ENCODE data around the gene B3GNT8. TPM values are rescaled to one million over a fixed set of nuclear protein-coding genes. Genes with fewer than 3 reads are reported as not detected.
"Not testable (repeated sequence)": the region's sequence is repeated elsewhere in the genome, so short reads cannot be mapped to it uniquely, and the experiment has no call there.

The B3GNT8 gene
- total RNA-seq, 1 donor from 2014 or later: 10.7 TPM

GRCh38 chr19:41411100-41411967, 15.8 kb downstream of the B3GNT8 start:
- H3K4me3 Mint-ChIP-seq (ENCODE audit: unreplicated experiment): no peak overlapping the region
- peaks cover 6% of the 10 kb centered on the region for H3K27me3 Mint-ChIP-seq (ENCODE audit: unreplicated experiment)
- no peaks in the 10 kb centered on the region for H3K9me3 Mint-ChIP-seq (ENCODE audit: unreplicated experiment)
- no peak for TF ChIP-seq CTCF (IDR thresholded peaks at IDR 0.05; ENCODE audit: unreplicated experiment)
- H3K36me3 Mint-ChIP-seq (ENCODE audit: low read depth, unreplicated experiment): peaks cover 31% of the 10 kb centered on the region
- H3K27ac Mint-ChIP-seq (ENCODE audit: unreplicated experiment): peak overlapping the region; percentile 52
- H3K4me1 Mint-ChIP-seq (ENCODE audit: unreplicated experiment): peaks cover 14% of the 10 kb centered on the region
- DNase-seq (ENCODE audit: low spot score): no peak

- peak overlapping the region; percentile 52 for H3K27ac Mint-ChIP-seq (ENCODE audit: unreplicated experiment)
- peak overlapping the region; percentile 31 for H3K4me3 Mint-ChIP-seq (ENCODE audit: unreplicated experiment)
- peaks cover 31% of the 10 kb centered on the region for H3K36me3 Mint-ChIP-seq (ENCODE audit: low read depth, unreplicated experiment)
- no peaks in the 10 kb centered on the region for H3K9me3 Mint-ChIP-seq (ENCODE audit: unreplicated experiment)
- DNase-seq (ENCODE audit: low spot score): no peak
- peaks cover 14% of the 10 kb centered on the region for H3K4me1 Mint-ChIP-seq (ENCODE audit: unreplicated experiment)
- no peak for TF ChIP-seq CTCF (IDR thresholded peaks at IDR 0.05; ENCODE audit: unreplicated experiment)
- peaks cover 6% of the 10 kb centered on the region for H3K27me3 Mint-ChIP-seq (ENCODE audit: unreplicated experiment)
Measured at GRCh38 chr19:41410336-41411054, 16.7 kb downstream of the B3GNT8 start.

GRCh38 chr19:41409288-41409687, 17.9 kb downstream of the B3GNT8 start:
- peak overlapping the region; percentile 61 for H3K27ac Mint-ChIP-seq (ENCODE audit: unreplicated experiment)
- H3K4me1 Mint-ChIP-seq (ENCODE audit: unreplicated experiment): peaks cover 18% of the 10 kb centered on the region
- no peak for TF ChIP-seq CTCF (IDR thresholded peaks at IDR 0.05; ENCODE audit: unreplicated experiment)
- DNase-seq (ENCODE audit: low spot score): no peak
- no peaks in the 10 kb centered on the region for H3K9me3 Mint-ChIP-seq (ENCODE audit: unreplicated experiment)
- H3K27me3 Mint-ChIP-seq (ENCODE audit: unreplicated experiment): peaks cover 4% of the 10 kb centered on the region
- H3K4me3 Mint-ChIP-seq (ENCODE audit: unreplicated experiment): no peak overlapping the region
- H3K36me3 Mint-ChIP-seq (ENCODE audit: low read depth, unreplicated experiment): peaks cover 28% of the 10 kb centered on the region

GRCh38 chr19:41408846-41409245, 18.3 kb downstream of the B3GNT8 start:
- not testable (repeated sequence) for H3K4me3 Mint-ChIP-seq (ENCODE audit: unreplicated experiment); H3K9me3 Mint-ChIP-seq (ENCODE audit: unreplicated experiment); DNase-seq (ENCODE audit: low spot score); H3K27ac Mint-ChIP-seq (ENCODE audit: unreplicated experiment); H3K27me3 Mint-ChIP-seq (ENCODE audit: unreplicated experiment)
- Mint-ChIP-seq H3K4me1 (ENCODE audit: unreplicated experiment) (peaks cover 18% of the 10 kb centered on the region), H3K36me3 (ENCODE audit: low read depth, unreplicated experiment) (peaks cover 23% of the 10 kb centered on the region)

GRCh38 chr19:41408256-41408655, 18.9 kb downstream of the B3GNT8 start:
- Mint-ChIP-seq H3K36me3 (ENCODE audit: low read depth, unreplicated experiment) (peaks cover 17% of the 10 kb centered on the region), H3K4me1 (ENCODE audit: unreplicated experiment) (peaks cover 18% of the 10 kb centered on the region), H3K27ac (ENCODE audit: unreplicated experiment) (no peak overlapping the region), H3K4me3 (ENCODE audit: unreplicated experiment) (no peak overlapping the region), H3K27me3 (ENCODE audit: unreplicated experiment) (peaks cover 5% of the 10 kb centered on the region), H3K9me3 (ENCODE audit: unreplicated experiment) (no peaks in the 10 kb centered on the region)
- no peak for DNase-seq (ENCODE audit: low spot score)
- TF ChIP-seq CTCF (IDR thresholded peaks at IDR 0.05; ENCODE audit: unreplicated experiment): no peak

Measured in endothelial cell (in vitro differentiated cells).